Parathyroid adenoma (tissue), 2 donors: ENCODE measurements around the gene DPEP3.
A peak's percentile ranks its signal among the peaks of the same experiment; 100 is the strongest.

Experiments used
- H2AFZ ChIP-seq: fragments of 300-600 bp; sonication (generic); one replicate; pipeline ENCODE4 v1.7.0; 2017; ENCODE audit warnings: antibody characterized with exemption, mild to moderate bottlenecking
- H3K27ac ChIP-seq: fragments of 300-600 bp; sonication (generic); one replicate; pipeline ENCODE4 v1.7.0; 2017
- H3K27me3 ChIP-seq: fragments of 300-600 bp; sonication (generic); one replicate; pipeline ENCODE4 v1.7.0; 2017; ENCODE audit warnings: low read length; ENCODE audit not compliant: control insufficient read depth, insufficient read depth
- H3K36me3 ChIP-seq: fragments of 300-600 bp; sonication (generic); one replicate; pipeline ENCODE4 v1.7.0; 2017; ENCODE audit warnings: low read length; ENCODE audit not compliant: control insufficient read depth, insufficient read depth
- H3K4me1 ChIP-seq: fragments of 300-600 bp; sonication (generic); one replicate; pipeline ENCODE4 v1.7.0; 2017; ENCODE audit warnings: control low read depth
- H3K4me2 ChIP-seq: fragments of 300-600 bp; sonication (generic); one replicate; pipeline ENCODE4 v1.7.0; 2017; ENCODE audit warnings: low read length
- H3K4me3 ChIP-seq: fragments of 300-600 bp; sonication (generic); one replicate; pipeline ENCODE4 v1.7.0; 2017; ENCODE audit warnings: low read depth, low read length
- H3K79me2 ChIP-seq: fragments of 300-600 bp; sonication (generic); one replicate; pipeline ENCODE4 v1.7.0; 2017; ENCODE audit warnings: control low read depth
- H3K9ac ChIP-seq: fragments of 300-600 bp; sonication (generic); one replicate; pipeline ENCODE4 v1.7.0; 2017; ENCODE audit warnings: mild to moderate bottlenecking
- H3K9me3 ChIP-seq: fragments of 300-600 bp; sonication (generic); one replicate; pipeline ENCODE4 v1.7.0; 2017; ENCODE audit warnings: low read length; ENCODE audit not compliant: control insufficient read depth
- CTCF ChIP-seq: fragments of 300-600 bp; sonication (generic); IDR thresholded peaks from one replicate; pipeline ENCODE4 v1.7.0; 2017; ENCODE audit warnings: antibody characterized with exemption, mild to moderate bottlenecking
- donor health status: primary hyperparathyroidism.

The DPEP3 gene

GRCh38 chr16:67963662-67964321, 16.5 kb downstream of the DPEP3 start:
- no peak for TF ChIP-seq CTCF
- Histone ChIP-seq H3K9ac (no peak overlapping the region), H3K79me2 (peaks cover 25% of the 10 kb centered on the region), H3K9me3 (no peaks in the 10 kb centered on the region), H3K4me3 (no peak overlapping the region), H3K27me3 (no peaks in the 10 kb centered on the region), H3K27ac (peak overlapping the region; percentile 70), H2AFZ (no peak overlapping the region), H3K4me1 (peaks cover 51% of the 10 kb centered on the region), H3K36me3 (no peaks in the 10 kb centered on the region), H3K4me2 (no peak overlapping the region)

GRCh38 chr16:67963292-67963661, 17.0 kb downstream of the DPEP3 start:
- no peaks in the 10 kb centered on the region for H3K36me3 ChIP-seq
- no peak overlapping the region for H3K4me2 ChIP-seq
- TF ChIP-seq CTCF = no peak
- no peaks in the 10 kb centered on the region for H3K9me3 ChIP-seq
- peaks cover 51% of the 10 kb centered on the region for H3K4me1 ChIP-seq
- H3K27ac ChIP-seq = peak overlapping the region; percentile 4
- H3K9ac ChIP-seq = no peak overlapping the region
- H3K4me3 ChIP-seq = no peak overlapping the region
- H2AFZ ChIP-seq = no peak overlapping the region
- no peaks in the 10 kb centered on the region for H3K27me3 ChIP-seq
- peaks cover 25% of the 10 kb centered on the region for H3K79me2 ChIP-seq

- Histone ChIP-seq H3K27ac (peak overlapping the region; percentile 50), H2AFZ (no peak overlapping the region), H3K9ac (no peak overlapping the region), H3K4me2 (no peak overlapping the region), H3K36me3 (no peaks in the 10 kb centered on the region), H3K79me2 (peaks cover 27% of the 10 kb centered on the region), H3K4me1 (peaks cover 48% of the 10 kb centered on the region), H3K4me3 (no peak overlapping the region), H3K27me3 (no peaks in the 10 kb centered on the region), H3K9me3 (no peaks in the 10 kb centered on the region)
- TF ChIP-seq CTCF = no peak
Measured at GRCh38 chr16:67962135-67962534, 18.2 kb downstream of the DPEP3 start.

GRCh38 chr16:67961551-67961957, 18.7 kb downstream of the DPEP3 start:
- Histone ChIP-seq H3K4me2 (peak overlapping the region; percentile 24), H3K9ac (no peak overlapping the region), H3K4me3 (no peak overlapping the region), H3K36me3 (no peaks in the 10 kb centered on the region), H3K79me2 (peaks cover 27% of the 10 kb centered on the region), H3K27ac (peak overlapping the region; percentile 50), H3K27me3 (no peaks in the 10 kb centered on the region), H3K4me1 (peaks cover 43% of the 10 kb centered on the region), H3K9me3 (no peaks in the 10 kb centered on the region), H2AFZ (no peak overlapping the region)
- TF ChIP-seq CTCF = no peak
